Colonic mucosa (tissue), 4 donors: ENCODE measurements around the gene ARMC10. TPM values are rescaled to one million over a fixed set of nuclear protein-coding genes. Genes with fewer than 3 reads are reported as not detected.
"Not testable (repeated sequence)": the region's sequence is repeated elsewhere in the genome, so short reads cannot be mapped to it uniquely, and the experiment has no call there.

ENCODE experiments used
- DNase-seq: peaks from one replicate; pipeline ENCODE4 v3.0.0-alpha.2; 2020
- H3K27ac ChIP-seq: fragments of 200-600 bp; one replicate; pipeline ENCODE4 v1.8.0; 2021
- H3K27me3 ChIP-seq: fragments of 200-600 bp; one replicate; pipeline ENCODE4 v1.8.0; 2021
- H3K36me3 ChIP-seq: fragments of 200-600 bp; one replicate; pipeline ENCODE4 v1.8.0; 2021
- H3K4me1 ChIP-seq: fragments of 200-600 bp; one replicate; pipeline ENCODE4 v1.8.0; 2021; ENCODE audit warnings: mild to moderate bottlenecking
- H3K4me3 ChIP-seq: fragments of 200-600 bp; one replicate; pipeline ENCODE4 v1.8.0; 2021
- H3K9ac ChIP-seq, 2 donors: one replicate each; pipeline ENCODE4 v1.7.0; 2013; ENCODE audit warnings: control low read depth in 2 of 2, low read depth in 2 of 2, low read length in 2 of 2
- H3K9me3 ChIP-seq: fragments of 200-600 bp; one replicate; pipeline ENCODE4 v1.8.0; 2021
- CTCF ChIP-seq: fragments of 200-600 bp; IDR thresholded peaks from one replicate; pipeline ENCODE4 v1.8.0; 2022; ENCODE audit warnings: antibody characterized with exemption, mild to moderate bottlenecking
- intact Hi-C: fragments of 100-400 bp; cut with DNase I; formaldehyde crosslinking; loops from one replicate; pipeline ENCODE4 v1.14.1; 2022
- total RNA-seq, 2 donors: library from RNA; stranded (reverse); fragmentation: NEBNext Ultra II Directional in 1 of 2; extraction: Animal tissue kit (Norgen Biotek cat#: 25700) in 1 of 2; gene quantifications; one replicate each; pipeline ENCODE4 v1.2.1, GENCODE V29; 2021
- donor health status: healthy.
- donor health status: DM: no; HTN: no; CAD: no.
- donor health status: DM: no; HTN: no; CAD: no.

The ARMC10 gene
- total RNA-seq, 2 donors from 2014 or later, result 39.6 to 40.4 TPM

GRCh38 chr7:103141753-103142404, 66.9 kb downstream of the ARMC10 start:
- Histone ChIP-seq H3K27ac (peak overlapping the region; percentile 58), H3K36me3 (no peaks in the 10 kb centered on the region), H3K9me3 (no peaks in the 10 kb centered on the region), H3K9ac (peak overlapping the region in 1 of 2 donors; percentile 34), H3K4me3 (no peak overlapping the region), H3K27me3 (no peaks in the 10 kb centered on the region), H3K4me1 (no peaks in the 10 kb centered on the region)
- TF ChIP-seq CTCF, result no peak
- DNase-seq, result peak; percentile 43
- intact Hi-C loops, result no loop called here

GRCh38 chr7:103142494-103142893, 67.6 kb downstream of the ARMC10 start:
- H3K36me3 ChIP-seq, result no peaks in the 10 kb centered on the region
- no peak for DNase-seq
- H3K9ac ChIP-seq, result no peak overlapping the region
- peak overlapping the region; percentile 58 for H3K27ac ChIP-seq
- no peak for TF ChIP-seq CTCF
- H3K4me1 ChIP-seq, result no peaks in the 10 kb centered on the region
- H3K4me3 ChIP-seq, result no peak overlapping the region
- no peaks in the 10 kb centered on the region for H3K27me3 ChIP-seq
- intact Hi-C loops, result no loop called here
- no peaks in the 10 kb centered on the region for H3K9me3 ChIP-seq

- Histone ChIP-seq H3K4me1 (no peaks in the 10 kb centered on the region), H3K36me3 (no peaks in the 10 kb centered on the region), H3K4me3 (no peak overlapping the region), H3K27ac (peak overlapping the region; percentile 21), H3K27me3 (no peaks in the 10 kb centered on the region), H3K9ac (no peak overlapping the region), H3K9me3 (no peaks in the 10 kb centered on the region)
- peak; percentile 76 for DNase-seq
- intact Hi-C loops, result no loop called here
- TF ChIP-seq CTCF, result no peak
Measured at GRCh38 chr7:103143868-103144267, 68.9 kb downstream of the ARMC10 start.

GRCh38 chr7:103144754-103145153, 69.8 kb downstream of the ARMC10 start:
- H3K36me3 ChIP-seq, DNase-seq, H3K4me3 ChIP-seq, H3K4me1 ChIP-seq, intact Hi-C loops, H3K27me3 ChIP-seq, H3K9ac ChIP-seq, H3K9me3 ChIP-seq: not testable (repeated sequence)
- H3K27ac ChIP-seq, result peak overlapping the region; percentile 21

GRCh38 chr7:103148131-103148993, 73.4 kb downstream of the ARMC10 start:
- no peaks in the 10 kb centered on the region for H3K27me3 ChIP-seq
- peak; percentile 3 for DNase-seq
- peak overlapping the region; percentile 98 for H3K27ac ChIP-seq

More at GRCh38 chr7:103148131-103148993, 73.4 kb downstream of the ARMC10 start:
- H3K9ac ChIP-seq, result peak overlapping the region; percentile 89 to 98
- peak overlapping the region; percentile 64 for H3K4me3 ChIP-seq
- no peaks in the 10 kb centered on the region for H3K9me3 ChIP-seq
- H3K36me3 ChIP-seq, result no peaks in the 10 kb centered on the region
- no peaks in the 10 kb centered on the region for H3K4me1 ChIP-seq
- TF ChIP-seq CTCF, result no peak
- intact Hi-C loops, result no loop called here

Other genes starting within 250 kb of the ARMC10 start
- gene LRRC17, start 162.1 kb upstream of the ARMC10 start, total RNA-seq, result 1 to 10 TPM in 1 of 2 donors, under 1 TPM in 1; 0.91 to 1.1 TPM
- under 1 TPM; 0.17 to 0.64 TPM for gene FBXL13, start 344 bp upstream of the ARMC10 start, total RNA-seq
- 10 to 100 TPM; 61.4 to 64.6 TPM for gene NAPEPLD, start 74.0 kb downstream of the ARMC10 start, total RNA-seq
- 10 to 100 TPM; 56.4 to 80.5 TPM for gene PMPCB, start 222.3 kb downstream of the ARMC10 start, total RNA-seq